ENCODE measurements around the gene CDT1.
A peak's percentile ranks its signal among the peaks of the same experiment; 100 is the strongest.

Gene CDT1

DNA sequence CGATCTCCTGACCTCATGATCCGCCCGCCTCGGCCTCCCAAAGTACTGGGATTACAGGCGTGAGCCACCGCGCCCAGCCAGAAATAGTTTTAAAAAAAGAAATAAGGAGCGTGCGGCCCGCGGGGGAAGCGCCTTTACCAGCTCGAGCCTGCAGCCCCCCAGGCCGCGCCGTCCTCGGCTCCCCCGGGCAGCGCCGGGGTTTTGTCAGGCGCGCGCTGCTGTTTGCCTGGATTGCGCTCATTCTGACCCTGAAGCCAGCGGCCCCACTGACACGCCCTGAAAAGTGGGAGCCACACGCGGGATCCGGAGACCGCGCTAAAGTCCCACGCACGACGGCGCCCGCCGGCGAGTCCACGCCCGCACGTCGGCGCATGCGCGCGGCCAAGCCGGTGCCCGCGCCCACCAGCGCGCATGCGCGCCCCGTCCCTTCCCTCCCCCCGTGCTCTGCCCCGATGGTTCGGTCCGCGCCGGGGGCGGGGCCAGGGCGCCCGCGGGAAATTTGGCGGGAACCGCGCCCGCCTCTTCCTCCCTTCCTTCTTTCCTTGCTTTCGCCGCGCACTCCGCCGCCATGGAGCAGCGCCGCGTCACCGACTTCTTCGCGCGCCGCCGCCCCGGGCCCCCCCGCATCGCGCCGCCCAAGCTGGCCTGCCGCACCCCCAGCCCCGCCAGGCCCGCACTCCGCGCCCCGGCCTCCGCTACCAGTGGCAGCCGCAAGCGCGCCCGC lies at the start of gene CDT1:
CDT1 (plus strand) TSS at position 526 of the 724 bp plus-strand sequence; CDS start at position 569, 43 bp downstream.
- H3K4me3 ChIP-seq (ENCODE audit: low read depth, low read length), result peak within 1 kb of the TSS; percentile 72
- DNase-seq (ENCODE audit: low read depth), result no peak

DNA sequence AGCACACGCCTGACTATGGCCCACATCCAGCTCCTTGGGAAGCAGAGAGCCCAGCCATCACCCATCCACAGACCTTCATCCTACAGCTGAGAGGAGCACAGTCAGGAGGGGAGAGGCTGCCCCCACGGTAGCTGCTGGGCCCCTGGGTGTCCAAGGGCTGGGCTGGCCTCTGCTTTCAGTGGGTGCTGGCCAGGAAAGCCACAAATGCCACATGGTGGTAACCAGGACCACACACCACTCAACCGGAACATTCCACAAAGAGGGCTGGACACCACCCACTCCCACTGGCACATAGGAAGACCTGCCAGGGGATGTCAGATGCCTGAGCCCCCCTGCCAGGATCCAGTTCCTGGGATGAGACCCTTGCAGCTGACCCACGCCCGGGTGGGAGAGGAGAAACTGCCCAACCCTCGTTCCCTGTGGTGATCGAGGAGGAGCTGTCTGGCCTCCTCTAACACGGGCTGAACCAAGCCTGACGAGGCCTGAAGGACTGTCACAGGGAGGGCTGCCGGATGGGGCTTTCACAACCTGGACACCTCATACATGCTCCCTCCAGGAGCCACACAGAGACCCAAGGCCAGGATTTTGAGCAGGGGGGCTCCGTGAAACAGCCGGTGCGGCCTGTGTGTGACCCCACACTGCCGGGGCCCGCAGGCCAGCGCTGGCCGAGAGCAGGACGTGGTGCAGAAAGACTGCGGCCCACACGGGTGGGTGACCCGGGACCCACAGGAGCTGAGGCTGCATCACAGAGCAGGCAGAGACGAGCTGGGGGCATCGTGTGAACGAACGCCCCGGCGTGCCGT lies 49.3 kb upstream of the CDT1 start:
- no peak overlapping the region for H3K4me3 ChIP-seq (ENCODE audit: low read depth, low read length)
- DNase-seq (ENCODE audit: low read depth), result no peak

DNA sequence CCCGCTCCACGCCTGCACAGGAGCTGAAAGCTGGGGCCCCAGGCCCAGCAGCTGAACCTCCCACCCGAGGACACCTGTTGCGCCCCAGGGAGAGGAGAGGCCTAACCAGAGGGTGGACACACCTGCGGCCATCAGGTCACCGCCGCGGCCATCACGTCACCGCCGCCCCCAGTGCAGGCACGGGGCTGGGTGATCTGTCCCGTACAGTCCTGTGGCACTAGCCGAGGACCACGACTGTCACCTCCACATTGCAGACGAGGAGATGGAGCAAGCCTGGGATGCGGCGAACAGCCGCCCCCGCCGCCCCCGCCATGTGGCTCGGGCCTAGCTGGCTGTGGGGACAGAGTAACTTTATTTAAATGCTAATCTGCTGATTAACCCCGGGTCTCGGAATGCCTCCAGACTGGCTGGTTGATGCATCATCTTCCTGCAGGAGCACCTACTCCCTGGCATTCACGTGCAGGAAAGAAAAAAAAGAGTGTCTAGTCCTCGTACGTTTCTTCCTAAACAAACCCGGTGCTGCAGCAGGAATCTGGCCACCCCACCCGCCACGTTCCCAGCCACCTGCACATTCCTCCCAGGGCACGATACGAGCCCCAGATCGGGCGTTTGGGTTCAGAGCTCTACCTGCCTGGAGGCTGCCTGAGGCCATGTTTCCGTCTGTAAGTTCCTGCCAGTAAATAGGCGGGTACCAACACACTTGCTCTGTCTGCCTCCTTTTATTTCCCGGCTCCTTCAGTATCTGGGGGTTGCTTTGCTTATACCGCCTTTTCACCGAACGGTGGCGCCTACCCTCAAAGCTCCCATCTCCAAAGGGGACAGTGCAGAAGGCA lies 48.5 kb upstream of the CDT1 start:
- no peak for DNase-seq (ENCODE audit: low read depth)
- H3K4me3 ChIP-seq (ENCODE audit: low read depth, low read length), result no peak overlapping the region

DNA sequence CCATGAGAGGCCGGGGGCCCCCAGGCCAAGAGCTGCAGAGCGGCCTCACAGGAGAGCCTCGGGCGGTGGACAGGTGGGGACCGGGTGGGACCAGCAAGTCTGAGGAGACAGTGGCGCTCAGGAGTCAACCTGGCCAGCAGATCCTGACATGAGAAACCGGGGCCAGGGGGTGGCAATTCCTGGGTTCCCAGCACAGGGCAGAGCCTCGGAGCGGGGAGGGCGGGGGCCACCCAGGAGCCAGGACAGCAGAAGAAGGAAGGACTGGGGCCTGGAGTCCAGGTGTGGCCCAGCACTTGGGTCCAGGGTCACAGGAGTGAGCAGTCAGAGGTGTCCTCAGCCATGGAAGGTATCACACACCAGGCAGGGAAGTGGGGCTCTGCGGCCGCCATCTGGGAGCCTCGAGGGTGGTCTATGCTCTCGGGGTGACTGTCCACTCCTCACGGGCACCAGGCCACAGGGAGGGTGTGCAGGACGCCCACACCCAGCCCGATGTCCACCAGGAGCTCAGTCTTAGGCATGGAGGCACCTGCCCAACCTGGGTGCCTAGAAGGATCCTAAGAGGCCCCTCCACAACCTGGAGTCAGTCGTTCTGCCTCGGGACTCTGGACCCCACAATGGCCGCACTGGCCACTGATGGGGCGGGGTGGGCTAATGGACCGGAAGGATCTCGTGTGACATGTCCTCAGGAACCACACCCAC lies 47.7 kb upstream of the CDT1 start:
- no peak for DNase-seq (ENCODE audit: low read depth)
- H3K4me3 ChIP-seq (ENCODE audit: low read depth, low read length), result no peak overlapping the region

DNA sequence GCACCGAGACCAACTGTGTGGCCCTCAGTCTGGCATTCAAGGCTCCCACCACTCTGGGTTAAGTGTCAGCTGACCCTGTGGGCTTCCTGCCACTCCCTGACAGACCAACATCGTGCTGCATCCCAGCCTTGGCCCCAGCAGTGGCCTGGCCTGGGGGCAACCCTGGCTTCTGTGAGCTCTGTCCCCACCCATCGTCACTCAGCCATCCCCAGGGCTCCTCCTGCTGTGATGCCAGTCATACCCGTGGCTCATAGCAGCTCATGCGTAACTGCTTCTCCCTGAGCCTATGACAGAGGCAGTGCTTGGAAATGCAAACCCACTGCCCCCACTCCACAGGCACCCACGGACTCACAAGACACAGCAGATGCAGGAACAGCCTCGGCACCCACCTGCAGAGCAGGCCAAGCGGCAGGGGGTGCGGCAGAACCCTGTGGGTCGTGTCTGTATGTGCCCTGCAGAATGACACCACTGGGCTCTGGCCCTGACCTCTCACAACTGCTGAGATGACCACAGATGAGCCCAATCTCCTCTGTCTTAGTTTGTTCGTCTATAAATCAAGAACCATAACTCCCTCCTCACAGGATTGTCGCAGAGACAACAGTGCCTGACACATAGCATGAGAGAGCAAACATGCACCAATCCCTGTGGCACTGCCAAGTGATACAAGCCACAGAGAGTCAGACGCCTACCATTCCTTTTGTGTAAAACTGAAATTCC lies 45.2 kb upstream of the CDT1 start:
- no peak for DNase-seq (ENCODE audit: low read depth)
- H3K4me3 ChIP-seq (ENCODE audit: low read depth, low read length), result no peak overlapping the region

DNA sequence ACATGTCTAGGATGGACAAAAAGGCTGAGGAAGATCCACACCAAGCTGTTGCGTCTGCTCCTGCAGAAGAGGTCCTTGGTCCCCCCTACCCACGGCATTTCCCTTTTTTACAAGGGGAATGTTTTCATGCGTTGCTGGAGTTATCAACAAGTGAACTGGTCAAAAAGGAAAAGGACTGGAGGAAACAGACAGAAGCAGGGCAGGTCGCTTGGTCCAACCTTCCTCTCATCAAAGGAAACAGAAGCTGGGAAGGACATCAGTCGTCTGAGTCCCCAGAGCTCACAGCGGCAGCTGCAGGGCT lies 44.7 kb upstream of the CDT1 start:
- no peak overlapping the region for H3K4me3 ChIP-seq (ENCODE audit: low read depth, low read length)
- no peak for DNase-seq (ENCODE audit: low read depth)

DNA sequence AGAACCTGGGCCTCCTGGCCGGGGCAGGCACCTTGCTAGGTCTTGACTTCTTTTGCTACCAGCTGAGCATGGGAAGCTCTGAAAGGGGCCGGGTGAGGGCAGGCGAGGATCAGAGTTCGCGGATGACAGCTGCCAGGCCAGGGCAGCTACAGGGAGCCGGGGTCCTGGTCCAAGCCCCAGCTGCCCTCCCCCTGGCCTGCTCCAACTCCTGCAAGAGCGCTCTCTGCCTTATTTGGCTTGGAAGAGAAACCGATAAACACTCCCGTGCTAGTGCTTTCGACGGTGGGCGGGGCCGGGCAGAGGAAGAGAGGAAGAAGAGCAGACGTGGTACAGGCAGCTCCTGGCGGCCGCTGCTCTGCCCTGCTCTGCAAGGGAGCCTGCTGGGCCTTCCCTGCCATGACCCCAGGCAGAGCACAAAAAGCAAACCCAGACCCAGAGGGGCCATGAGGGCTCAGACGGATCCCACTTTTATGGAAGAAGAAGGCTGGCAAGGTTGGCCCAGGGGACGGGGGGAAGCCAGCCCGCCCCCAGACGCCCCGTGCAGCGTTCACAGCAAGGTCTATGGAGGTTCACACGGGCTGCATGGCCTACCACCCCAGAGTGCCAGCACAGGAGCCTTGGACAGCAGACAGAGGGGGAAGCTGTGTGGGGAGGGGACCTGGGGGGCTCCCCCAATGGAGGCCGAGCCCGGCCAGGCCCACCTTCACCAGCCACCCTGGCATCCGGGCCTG lies 44.2 kb upstream of the CDT1 start:
- no peak overlapping the region for H3K4me3 ChIP-seq (ENCODE audit: low read depth, low read length)
- no peak for DNase-seq (ENCODE audit: low read depth)

DNA sequence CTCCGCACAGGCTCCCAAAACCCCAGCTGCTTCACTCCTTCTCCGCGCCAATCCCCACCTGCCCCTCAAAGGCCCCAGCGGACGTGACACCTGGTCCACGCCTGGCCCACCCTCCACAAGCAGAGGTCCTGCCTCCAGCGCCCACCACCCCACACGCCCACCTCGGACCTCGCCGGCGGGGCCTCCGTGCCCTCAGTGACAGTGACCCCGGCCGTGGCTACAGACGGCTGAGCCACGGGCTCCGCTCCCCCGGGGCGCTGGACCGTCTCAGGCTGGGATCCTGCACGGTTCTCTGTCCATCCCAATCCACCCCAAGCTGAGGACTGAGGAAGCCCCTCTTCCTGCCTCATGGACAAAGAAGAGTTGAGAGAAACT lies 43.6 kb upstream of the CDT1 start:
- no peak for DNase-seq (ENCODE audit: low read depth)
- no peak overlapping the region for H3K4me3 ChIP-seq (ENCODE audit: low read depth, low read length)

DNA sequence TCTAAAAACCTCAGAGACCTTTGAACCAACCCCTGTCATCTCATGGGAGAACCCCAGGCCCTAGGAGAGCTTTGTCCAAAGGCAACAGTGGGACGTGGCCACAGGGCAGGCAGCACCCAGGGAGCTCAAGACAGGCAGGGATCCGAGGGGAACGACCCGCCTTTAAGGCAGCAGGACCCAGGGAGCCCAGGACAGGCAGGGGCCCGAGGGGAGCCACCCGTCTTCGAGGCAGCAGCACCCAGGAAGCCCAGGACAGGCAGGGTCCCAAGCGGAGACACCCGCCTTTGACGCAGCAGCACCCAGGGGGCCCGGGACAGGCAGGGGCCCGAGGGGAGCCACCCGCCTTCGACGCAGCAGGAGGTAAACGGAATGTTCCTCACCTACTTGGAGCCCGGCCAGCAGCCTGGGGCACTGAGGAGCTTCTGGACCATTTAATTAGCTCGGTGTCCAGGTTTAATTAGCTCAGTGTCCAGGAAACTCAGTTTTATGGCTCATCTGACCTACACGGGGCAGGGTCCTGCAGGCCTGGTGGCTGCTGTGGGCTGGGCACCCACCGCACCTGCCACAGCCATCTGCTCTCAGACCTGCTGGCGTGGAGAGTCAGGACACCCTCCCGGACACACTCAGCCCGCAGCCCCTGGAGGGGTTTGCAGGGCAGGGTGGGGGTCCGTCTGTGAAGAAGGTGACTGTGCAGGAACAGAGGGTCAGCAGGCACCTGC lies 43.0 kb upstream of the CDT1 start:
- DNase-seq (ENCODE audit: low read depth), result no peak
- H3K4me3 ChIP-seq (ENCODE audit: low read depth, low read length), result no peak overlapping the region

DNA sequence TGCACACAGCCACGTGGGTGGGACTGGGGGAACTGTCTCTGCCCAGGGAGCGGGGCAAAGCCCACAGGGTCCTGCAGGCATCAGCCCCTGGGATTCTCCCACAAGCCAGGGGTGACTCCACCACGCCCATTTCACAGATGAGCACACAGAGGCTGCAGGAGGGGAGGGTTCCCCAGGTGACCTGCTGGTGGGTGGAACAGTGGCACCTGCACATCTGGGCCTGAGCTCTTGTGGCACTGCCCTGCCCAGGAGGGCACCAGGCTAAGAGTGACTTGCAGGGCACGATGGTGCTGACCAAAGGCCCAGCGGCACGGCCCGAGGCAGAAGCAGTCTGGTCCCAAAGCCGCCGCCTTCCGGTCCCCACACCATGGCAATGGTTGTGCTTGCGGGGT lies 42.5 kb upstream of the CDT1 start:
- DNase-seq (ENCODE audit: low read depth), result no peak

DNA sequence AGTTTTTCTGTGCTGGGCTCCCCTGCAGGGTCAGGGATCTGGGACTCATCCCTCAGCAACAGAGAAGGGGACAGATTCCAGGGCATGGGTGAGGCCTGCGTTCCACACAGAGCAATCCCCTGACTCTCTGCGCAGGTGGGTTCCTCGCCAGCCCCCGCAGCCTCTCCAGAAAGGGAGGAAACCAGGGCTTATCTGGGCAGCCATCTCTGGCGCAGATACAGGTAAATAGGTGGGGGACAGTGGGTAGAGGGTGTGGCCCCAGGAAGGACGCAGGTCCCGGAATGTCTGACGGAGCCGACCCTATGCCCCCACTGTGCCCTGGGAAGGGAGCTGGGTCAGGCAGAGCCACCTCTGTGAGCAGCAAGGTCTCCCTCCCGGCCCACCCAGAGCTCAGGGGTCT lies 41.8 kb upstream of the CDT1 start:
- H3K4me3 ChIP-seq (ENCODE audit: low read depth, low read length), result no peak overlapping the region
- DNase-seq (ENCODE audit: low read depth), result no peak

More for the DNA sequence above, 42.5 kb upstream of the CDT1 start:
- no peak overlapping the region for H3K4me3 ChIP-seq (ENCODE audit: low read depth, low read length)

DNA sequence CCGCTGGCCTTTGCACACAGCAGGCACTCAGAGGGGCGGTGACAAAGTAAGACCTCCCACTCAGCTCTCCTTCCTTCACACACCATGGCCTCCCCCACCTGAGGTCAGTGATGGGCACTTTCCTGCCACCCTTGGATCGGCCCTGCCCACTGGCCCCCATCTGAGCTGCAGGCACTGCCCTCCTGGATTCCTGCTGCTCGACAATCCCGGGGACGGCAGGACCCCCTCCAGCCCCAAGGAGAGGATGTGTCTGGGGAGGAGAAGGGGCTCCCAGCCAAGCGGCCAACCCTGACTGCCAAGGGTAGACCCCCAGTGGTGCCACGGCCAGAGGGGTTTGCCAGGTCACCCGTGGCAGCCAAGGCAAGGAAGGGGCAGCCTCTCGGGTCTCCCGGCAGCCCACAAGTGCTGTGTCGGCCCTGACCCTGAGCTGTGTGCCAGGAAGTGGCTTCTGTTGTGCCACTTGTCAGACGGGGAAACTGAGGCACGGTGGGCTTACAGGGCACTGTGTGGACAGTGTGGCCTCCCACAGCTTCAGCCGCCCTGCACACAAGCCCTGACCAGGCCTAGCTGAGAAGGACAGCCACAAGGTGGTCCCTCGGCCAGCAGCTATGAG lies 41.2 kb upstream of the CDT1 start:
- H3K4me3 ChIP-seq (ENCODE audit: low read depth, low read length), result no peak overlapping the region
- no peak for DNase-seq (ENCODE audit: low read depth)

DNA sequence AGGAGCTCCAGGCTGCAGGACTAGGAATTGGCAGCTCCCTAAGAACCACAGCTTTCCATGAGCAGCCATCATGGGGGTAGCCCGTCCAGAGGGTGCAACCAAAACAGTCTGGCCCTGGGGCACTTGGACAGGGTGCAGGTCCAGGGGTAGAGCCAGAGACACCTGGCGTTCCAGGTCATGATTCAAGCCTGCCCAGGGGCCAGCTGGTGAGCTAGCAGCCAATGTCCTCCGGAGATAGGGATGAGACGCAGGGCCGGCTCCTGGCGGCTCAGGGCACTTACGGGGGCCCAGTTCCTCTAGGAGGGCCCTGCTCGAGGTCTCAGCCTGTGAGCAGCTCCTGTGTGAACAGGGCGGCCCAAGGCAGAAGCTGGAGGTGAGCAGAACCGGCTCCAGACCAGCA lies 40.6 kb upstream of the CDT1 start:
- no peak for DNase-seq (ENCODE audit: low read depth)
- H3K4me3 ChIP-seq (ENCODE audit: low read depth, low read length), result no peak overlapping the region

DNA sequence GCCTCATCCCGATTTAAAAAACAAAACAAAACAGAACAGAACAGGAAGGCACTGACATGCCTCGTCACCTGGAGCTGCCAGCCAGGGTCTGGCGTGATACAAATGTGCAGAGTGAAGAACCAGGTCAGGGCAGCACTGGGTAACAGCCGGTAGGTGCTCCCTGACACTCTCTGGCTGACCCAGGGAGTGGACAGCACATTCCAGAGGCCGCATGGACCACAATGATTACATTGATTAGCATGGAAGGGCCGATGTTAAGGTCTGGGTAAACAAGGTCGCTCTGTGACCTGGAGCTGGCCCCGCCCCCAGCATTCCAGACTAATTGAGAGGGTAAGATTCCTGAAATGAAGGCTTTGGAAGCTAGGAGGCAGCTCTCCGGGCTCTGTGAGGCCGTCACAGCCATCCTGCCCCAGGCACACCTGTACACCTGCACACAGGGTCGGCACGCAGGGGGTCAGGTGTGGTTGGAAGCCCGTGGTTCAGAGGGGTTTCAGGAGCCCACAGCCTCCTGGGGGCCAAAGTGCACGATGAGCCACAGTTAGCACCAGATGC lies 40.0 kb upstream of the CDT1 start:
- no peak for DNase-seq (ENCODE audit: low read depth)
- no peak overlapping the region for H3K4me3 ChIP-seq (ENCODE audit: low read depth, low read length)

DNA sequence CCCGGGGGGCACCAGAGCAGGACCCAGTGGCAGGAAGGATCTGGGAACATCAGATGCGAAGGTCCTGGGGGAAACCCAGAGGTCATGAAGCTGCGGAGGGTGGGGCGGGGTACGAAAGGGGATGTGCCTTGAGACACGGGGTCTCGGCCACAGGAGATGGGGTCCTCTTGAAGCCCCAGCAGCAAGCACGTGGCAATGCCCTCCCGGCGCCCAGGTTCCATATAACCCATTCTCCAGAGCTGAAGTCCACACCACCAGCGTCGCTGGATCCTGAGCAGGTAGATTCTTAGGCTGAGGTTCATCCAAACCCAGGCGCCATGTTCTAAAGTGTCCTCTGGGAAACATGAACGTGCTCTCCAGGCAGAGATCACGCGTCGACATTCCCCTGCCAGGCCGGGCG lies 39.5 kb upstream of the CDT1 start:
- no peak for DNase-seq (ENCODE audit: low read depth)
- H3K4me3 ChIP-seq (ENCODE audit: low read depth, low read length), result no peak overlapping the region

DNA sequence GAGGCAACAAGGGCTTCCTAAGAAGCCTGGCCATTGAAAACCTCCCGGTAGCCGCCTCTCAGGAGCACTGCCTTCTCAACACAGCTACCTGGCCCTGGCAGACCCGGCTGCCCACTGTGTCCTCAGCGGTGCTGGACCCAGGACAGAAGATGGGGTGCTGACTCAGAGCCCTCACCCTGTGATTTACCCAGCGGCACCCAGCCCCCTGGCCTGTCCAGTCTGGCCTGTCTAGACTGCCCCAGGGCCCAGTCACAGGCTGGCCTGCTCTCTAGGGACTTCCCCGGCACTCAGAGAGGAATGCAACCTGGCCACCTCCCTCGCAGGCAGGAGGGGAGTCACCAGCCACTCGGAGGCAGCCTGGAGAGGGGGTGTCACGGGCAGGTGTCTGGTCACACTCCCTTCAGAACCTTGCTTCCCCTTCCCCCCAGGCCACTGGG lies 38.7 kb upstream of the CDT1 start:
- no peak overlapping the region for H3K4me3 ChIP-seq (ENCODE audit: low read depth, low read length)
- no peak for DNase-seq (ENCODE audit: low read depth)

DNA sequence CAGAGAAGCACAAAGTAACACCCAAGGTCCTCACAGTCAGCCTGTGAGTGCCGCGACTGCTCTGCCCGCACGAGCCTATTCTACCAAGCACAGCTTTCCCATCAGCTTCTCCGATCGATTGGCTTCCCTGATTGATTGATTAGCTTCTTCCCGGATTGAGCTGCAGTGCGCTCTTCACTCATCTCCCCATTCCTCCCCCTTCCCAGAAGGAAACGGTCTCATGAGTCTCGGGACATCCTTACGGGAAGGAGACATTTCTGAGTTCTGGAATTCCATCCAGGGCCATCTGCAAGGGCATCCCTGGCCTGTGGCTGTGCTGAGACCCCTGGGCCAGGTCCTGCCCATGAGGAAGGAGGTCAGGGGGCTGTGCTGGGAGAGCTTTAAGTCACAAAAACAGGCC lies 36.6 kb upstream of the CDT1 start:
- no peak for DNase-seq (ENCODE audit: low read depth)
- H3K4me3 ChIP-seq (ENCODE audit: low read depth, low read length), result no peak overlapping the region
